ENCODE data around the gene RSPO1. TPM values are rescaled to one million over a fixed set of nuclear protein-coding genes. Genes with fewer than 3 reads are reported as not detected.

RSPO1 gene
- total and polyA plus RNA-seq, 2 of the 13 experiments (the other 11 are each of a cell fraction or from before 2014, with no cell fraction given) = not detected

DNA sequence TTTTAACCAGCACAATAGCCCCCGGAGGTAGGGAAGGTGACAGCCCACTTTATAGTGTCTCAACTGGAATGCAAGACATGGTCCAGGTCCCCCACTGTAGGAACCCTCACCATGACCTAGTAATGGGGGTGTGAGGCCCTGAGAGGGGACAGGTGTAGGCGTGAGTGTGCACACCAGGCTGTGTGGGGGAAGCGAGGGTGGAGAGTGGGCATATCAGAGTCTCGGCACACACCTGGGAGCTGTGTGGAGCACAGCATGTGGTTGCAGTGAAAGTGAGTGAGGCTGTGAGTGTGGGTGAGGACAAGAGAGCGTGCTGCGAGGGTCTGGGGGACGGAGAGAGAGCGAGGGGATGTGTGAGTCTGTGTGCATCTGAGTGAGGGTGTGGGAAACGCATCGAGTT lies 17.1 kb upstream of the RSPO1 start (continued):
- TF ChIP-seq, protein P1, sequence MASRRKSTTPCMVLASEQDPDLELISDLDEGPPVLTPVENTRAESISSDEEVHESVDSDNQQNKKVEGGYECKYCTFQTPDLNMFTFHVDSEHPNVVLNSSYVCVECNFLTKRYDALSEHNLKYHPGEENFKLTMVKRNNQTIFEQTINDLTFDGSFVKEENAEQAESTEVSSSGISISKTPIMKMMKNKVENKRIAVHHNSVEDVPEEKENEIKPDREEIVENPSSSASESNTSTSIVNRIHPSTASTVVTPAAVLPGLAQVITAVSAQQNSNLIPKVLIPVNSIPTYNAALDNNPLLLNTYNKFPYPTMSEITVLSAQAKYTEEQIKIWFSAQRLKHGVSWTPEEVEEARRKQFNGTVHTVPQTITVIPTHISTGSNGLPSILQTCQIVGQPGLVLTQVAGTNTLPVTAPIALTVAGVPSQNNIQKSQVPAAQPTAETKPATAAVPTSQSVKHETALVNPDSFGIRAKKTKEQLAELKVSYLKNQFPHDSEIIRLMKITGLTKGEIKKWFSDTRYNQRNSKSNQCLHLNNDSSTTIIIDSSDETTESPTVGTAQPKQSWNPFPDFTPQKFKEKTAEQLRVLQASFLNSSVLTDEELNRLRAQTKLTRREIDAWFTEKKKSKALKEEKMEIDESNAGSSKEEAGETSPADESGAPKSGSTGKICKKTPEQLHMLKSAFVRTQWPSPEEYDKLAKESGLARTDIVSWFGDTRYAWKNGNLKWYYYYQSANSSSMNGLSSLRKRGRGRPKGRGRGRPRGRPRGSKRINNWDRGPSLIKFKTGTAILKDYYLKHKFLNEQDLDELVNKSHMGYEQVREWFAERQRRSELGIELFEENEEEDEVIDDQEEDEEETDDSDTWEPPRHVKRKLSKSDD (CRISPR knock-in tag; IDR thresholded peaks at IDR 0.05; ENCODE audit: low read depth) = no peak
- TF ChIP-seq RORA (CRISPR knock-in tag; IDR thresholded peaks at IDR 0.05) = no peak
- TF ChIP-seq CHCHD3 (CRISPR knock-in tag; IDR thresholded peaks at IDR 0.05) = no peak
- TF ChIP-seq EHMT2 (IDR thresholded peaks at IDR 0.05; ENCODE audit: borderline replicate concordance, low read depth, low read length) = no peak
- TF ChIP-seq, protein P2, sequence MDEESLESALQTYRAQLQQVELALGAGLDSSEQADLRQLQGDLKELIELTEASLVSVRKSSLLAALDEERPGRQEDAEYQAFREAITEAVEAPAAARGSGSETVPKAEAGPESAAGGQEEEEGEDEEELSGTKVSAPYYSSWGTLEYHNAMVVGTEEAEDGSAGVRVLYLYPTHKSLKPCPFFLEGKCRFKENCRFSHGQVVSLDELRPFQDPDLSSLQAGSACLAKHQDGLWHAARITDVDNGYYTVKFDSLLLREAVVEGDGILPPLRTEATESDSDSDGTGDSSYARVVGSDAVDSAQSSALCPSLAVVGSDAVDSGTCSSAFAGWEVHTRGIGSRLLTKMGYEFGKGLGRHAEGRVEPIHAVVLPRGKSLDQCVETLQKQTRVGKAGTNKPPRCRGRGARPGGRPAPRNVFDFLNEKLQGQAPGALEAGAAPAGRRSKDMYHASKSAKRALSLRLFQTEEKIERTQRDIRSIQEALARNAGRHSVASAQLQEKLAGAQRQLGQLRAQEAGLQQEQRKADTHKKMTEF (CRISPR knock-in tag; IDR thresholded peaks at IDR 0.05) = no peak

DNA sequence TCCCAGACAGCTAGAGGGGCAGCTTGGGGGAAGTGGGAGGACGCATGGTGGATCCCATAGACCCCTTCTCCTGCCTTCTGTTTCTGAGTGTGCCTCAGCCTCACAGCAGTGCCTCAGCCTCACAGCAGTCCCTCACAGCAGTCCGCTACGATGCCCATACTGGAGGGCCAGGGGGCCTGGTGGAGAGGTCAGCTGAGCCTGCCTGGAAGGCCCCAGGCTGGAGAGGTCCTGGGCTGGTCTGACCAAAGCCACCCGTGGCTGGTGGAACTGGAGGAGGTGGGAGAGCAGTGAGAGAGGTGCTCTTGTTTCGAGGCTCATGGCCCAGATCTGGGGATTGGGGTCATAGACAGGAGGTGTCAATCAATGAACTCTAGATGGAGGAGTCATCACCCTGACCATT lies 16.0 kb upstream of the RSPO1 start:
- no TSS peak for BruUV-seq (replicated peaks)

More for the DNA sequence above, 16.0 kb upstream of the RSPO1 start:
- Histone ChIP-seq H3K9me3 (ENCODE audit: low read length) (no peaks in the 10 kb centered on the region), H3K27me3 (ENCODE audit: control insufficient read depth in 1 of 2, insufficient read depth in 2 of 2, low read length in 2 of 2) (peaks cover 2 to 29% of the 10 kb centered on the region in 2 experiments; a peak in 3 of 5 replicates), H3K9ac (ENCODE audit: insufficient read depth, low read depth, low read length) (no peak overlapping the region), H3K4me3 (replicated peaks in 1 of 3; ENCODE audit: insufficient read depth in 1 of 3, low read depth in 2 of 3, low read length in 3 of 3) (no peak overlapping the region), H3K79me2 (ENCODE audit: insufficient read depth, low read length) (no peaks in the 10 kb centered on the region), H2AFZ (ENCODE audit: low read length) (no peak overlapping the region), H4K20me1 (ENCODE audit: insufficient read depth, low read length) (0 out of 2 replicates have a peak, but pooled peaks cover 4% of the 10 kb centered on the region), H3K36me3 (replicated peaks in 1 of 2; ENCODE audit: control insufficient read depth in 1 of 2, insufficient read depth in 2 of 2, low read length in 2 of 2) (no peaks in the 10 kb centered on the region), H3K4me2 (ENCODE audit: low read depth, low read length) (no peak overlapping the region), H3K4me1 (ENCODE audit: insufficient read depth, low read length) (peaks cover 15% of the 10 kb centered on the region), H3K27ac (ENCODE audit: extremely low read length, insufficient read depth, low read length) (no peak overlapping the region)
- ChIA-PET POLR2A (no interaction called here), CTCF (ENCODE audit: low intra/inter-chr PET ratio, low total read pairs) (no interaction called here)
- TF ChIP-seq, protein P3, sequence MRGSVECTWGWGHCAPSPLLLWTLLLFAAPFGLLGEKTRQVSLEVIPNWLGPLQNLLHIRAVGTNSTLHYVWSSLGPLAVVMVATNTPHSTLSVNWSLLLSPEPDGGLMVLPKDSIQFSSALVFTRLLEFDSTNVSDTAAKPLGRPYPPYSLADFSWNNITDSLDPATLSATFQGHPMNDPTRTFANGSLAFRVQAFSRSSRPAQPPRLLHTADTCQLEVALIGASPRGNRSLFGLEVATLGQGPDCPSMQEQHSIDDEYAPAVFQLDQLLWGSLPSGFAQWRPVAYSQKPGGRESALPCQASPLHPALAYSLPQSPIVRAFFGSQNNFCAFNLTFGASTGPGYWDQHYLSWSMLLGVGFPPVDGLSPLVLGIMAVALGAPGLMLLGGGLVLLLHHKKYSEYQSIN (CRISPR knock-in tag; IDR thresholded peaks at IDR 0.05; ENCODE audit: borderline replicate concordance) = no peak
- no peak for TF ChIP-seq SSRP1 (CRISPR knock-in tag; IDR thresholded peaks at IDR 0.05)
- TF ChIP-seq ZNF232 (CRISPR knock-in tag; IDR thresholded peaks at IDR 0.05; ENCODE audit: borderline replicate concordance) = no peak
- TF ChIP-seq, protein P4, sequence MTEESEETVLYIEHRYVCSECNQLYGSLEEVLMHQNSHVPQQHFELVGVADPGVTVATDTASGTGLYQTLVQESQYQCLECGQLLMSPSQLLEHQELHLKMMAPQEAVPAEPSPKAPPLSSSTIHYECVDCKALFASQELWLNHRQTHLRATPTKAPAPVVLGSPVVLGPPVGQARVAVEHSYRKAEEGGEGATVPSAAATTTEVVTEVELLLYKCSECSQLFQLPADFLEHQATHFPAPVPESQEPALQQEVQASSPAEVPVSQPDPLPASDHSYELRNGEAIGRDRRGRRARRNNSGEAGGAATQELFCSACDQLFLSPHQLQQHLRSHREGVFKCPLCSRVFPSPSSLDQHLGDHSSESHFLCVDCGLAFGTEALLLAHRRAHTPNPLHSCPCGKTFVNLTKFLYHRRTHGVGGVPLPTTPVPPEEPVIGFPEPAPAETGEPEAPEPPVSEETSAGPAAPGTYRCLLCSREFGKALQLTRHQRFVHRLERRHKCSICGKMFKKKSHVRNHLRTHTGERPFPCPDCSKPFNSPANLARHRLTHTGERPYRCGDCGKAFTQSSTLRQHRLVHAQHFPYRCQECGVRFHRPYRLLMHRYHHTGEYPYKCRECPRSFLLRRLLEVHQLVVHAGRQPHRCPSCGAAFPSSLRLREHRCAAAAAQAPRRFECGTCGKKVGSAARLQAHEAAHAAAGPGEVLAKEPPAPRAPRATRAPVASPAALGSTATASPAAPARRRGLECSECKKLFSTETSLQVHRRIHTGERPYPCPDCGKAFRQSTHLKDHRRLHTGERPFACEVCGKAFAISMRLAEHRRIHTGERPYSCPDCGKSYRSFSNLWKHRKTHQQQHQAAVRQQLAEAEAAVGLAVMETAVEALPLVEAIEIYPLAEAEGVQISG (CRISPR knock-in tag; IDR thresholded peaks at IDR 0.05) = no peak
- no peak for TF ChIP-seq GABPB1 (CRISPR knock-in tag; IDR thresholded peaks at IDR 0.05)
- TF ChIP-seq GABPA (IDR thresholded peaks at IDR 0.05; ENCODE audit: low read depth, low read length) = no peak
- TF ChIP-seq GABPA (CRISPR knock-in tag; IDR thresholded peaks at IDR 0.05; ENCODE audit: low read depth) = no peak
- no peak for TF ChIP-seq ZNF335 (CRISPR knock-in tag; IDR thresholded peaks at IDR 0.05)
- no peak for TF ChIP-seq ZNF841 (CRISPR knock-in tag; IDR thresholded peaks at IDR 0.05; ENCODE audit: borderline replicate concordance)
- intact Hi-C loops (cut with micrococcal nuclease; ENCODE audit: unreplicated experiment) = no loop called here
- in situ Hi-C loops (cut with HindIII; ENCODE audit: extremely low pct_ligation_motif_present, low pct_unique_long_range_greater_than_20kb) = no loop called here
- ATAC-seq (no peak), DNase-seq (ENCODE audit: low spot score) (no peak), FAIRE-seq (no peak)
- WGBS (ENCODE audit: low lambda C conversion rate) = 0% methylated on average over 2 of the region's 5 CpGs
